ENCODE data around the gene AVEN.

The AVEN gene, protein sequence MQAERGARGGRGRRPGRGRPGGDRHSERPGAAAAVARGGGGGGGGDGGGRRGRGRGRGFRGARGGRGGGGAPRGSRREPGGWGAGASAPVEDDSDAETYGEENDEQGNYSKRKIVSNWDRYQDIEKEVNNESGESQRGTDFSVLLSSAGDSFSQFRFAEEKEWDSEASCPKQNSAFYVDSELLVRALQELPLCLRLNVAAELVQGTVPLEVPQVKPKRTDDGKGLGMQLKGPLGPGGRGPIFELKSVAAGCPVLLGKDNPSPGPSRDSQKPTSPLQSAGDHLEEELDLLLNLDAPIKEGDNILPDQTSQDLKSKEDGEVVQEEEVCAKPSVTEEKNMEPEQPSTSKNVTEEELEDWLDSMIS

DNA sequence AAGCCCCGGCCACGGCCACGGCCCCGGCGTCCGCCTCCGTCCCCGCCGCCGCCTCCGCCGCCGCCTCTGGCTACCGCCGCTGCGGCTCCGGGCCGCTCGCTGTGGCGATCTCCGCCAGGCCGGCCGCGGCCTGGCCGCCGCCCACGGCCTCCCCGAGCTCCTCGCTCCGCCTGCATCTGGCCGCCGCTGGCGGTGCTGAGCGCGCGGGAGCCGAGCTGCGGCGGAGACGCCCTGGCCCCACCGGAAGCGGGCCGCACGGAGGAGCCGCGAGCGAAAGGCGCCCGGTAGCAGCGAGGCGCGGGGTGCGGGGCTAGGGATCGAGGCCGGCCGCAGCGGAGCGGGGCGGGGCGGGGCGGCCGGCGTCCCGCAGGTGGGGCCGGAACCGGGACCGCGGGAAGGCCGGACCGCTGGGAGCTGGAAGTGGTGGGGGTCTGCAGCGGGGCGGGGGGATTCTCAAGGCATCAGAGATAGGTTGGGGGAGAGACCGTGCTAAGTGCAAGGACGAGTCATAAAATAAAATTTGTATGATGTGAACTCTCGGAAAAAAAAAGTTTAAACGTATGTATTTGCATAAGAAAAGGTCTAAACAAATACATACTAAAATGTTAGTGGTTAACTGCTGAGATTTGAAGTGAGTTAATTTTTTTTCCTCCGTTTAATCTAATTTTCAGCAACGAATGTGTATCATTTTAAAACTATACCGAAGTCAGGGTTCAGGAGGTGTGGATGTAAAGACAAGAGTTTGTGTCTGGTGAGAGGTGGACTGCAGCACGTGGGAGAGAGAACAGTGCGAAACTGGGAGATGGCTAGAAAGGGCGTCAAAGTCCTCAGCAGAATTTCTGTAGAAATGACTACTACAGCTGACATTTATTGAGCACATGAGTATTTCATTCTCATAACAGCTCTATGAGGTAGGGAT lies at the start of gene AVEN:
AVEN (minus strand) TSS at position 334 of the 919 bp plus-strand sequence; CDS start at position 176, 158 bp downstream.
- Mint-ChIP-seq H3K9me3 (no peaks in the 10 kb centered on the region), H3K4me3 (peak within 1 kb of the TSS; percentile 92), H3K4me1 (peaks cover 32% of the 10 kb centered on the region), H3K27me3 (no peaks in the 10 kb centered on the region), H3K27ac (peak within 1 kb of the TSS; percentile 93), H3K36me3 (no peaks in the 10 kb centered on the region)
- ATAC-seq, result peak; percentile 78

DNA sequence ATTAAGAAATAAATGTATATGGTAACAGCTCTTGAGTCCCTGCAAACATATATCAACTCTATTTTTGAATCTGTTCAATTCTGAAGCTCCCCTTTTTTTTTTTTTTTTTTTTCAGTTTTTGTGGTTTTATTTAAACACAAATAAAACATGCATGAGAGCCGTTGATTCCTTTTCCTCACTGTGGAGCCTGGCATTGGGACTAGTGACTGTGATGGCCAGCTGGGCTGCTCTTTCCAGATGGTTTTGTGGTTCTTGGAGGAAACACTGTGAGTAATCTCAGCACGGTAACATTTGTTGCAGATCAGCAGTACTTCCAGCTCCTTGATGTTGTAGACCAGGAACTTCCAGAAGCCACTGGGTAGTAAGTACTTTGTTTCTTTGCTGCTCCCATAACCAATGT lies 46.7 kb upstream of the AVEN start:
- peaks cover 36% of the 10 kb centered on the region for H3K36me3 Mint-ChIP-seq
- peaks cover 5% of the 10 kb centered on the region for H3K4me1 Mint-ChIP-seq
- no peak for ATAC-seq
- H3K27me3 Mint-ChIP-seq, result no peaks in the 10 kb centered on the region
- no peaks in the 10 kb centered on the region for H3K9me3 Mint-ChIP-seq
- no peak overlapping the region for H3K4me3 Mint-ChIP-seq
- H3K27ac Mint-ChIP-seq, result no peak overlapping the region

DNA sequence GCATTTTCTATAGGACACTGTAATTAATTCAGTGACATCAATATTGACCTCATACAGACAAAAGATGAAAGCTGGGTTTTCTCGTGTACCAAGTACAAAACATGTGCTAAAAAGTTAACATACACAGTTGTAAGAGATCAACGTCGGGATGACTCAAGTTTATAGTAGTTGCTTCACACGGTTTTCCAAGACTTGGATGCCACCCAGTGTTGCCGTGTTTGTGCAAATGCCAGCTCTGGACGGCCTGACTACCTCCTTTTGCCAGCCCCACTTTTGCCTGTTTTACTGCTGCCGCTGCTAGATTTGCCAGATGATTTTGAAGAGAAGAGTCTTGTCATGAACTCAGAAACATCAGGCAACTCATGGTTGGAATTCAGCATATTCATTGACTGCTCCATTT lies 45.1 kb upstream of the AVEN start:
- Mint-ChIP-seq H3K9me3 (no peaks in the 10 kb centered on the region), H3K27me3 (no peaks in the 10 kb centered on the region), H3K27ac (no peak overlapping the region), H3K36me3 (peaks cover 26% of the 10 kb centered on the region), H3K4me1 (no peaks in the 10 kb centered on the region), H3K4me3 (no peak overlapping the region)
- no peak for ATAC-seq

DNA sequence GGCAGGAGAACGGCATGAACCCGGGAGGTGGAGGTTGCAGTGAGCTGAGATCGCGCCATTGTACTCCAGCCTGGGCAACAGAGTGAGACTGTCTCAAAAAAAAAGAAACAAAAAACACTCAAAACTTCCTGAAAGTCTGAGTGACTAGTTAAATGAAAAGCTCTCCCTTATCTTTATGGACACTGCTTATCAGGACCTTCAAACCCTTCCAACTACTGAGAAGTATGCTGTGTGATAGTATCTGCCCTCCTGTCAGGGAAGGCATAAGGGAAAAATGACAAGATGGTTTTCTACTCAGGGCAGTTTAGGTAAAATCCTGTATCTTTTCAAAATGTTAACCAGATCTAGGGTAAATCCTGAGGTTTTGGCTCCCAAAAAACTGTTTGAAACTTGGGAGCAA lies 40.9 kb upstream of the AVEN start:
- Mint-ChIP-seq H3K36me3 (peaks cover 21% of the 10 kb centered on the region), H3K9me3 (no peaks in the 10 kb centered on the region), H3K4me1 (no peaks in the 10 kb centered on the region)

DNA sequence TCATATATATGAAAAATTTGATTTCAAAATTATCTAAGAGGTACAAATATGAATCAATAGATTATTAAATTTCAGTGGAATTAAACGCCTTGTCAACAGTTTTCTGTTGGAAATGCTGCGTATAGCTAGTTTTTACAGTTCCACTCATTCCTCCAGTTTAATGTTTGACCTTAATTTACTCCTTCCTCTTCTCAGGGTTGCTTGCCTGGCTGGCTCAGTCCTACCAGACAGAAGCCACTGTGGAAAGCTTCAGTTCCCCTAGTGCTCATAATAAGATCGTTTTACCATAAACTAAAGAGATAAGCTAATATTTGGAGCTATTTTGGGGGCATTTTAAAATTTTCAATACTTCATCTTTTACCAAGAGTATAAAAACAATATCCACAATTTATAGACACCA lies 39.9 kb upstream of the AVEN start:
- no peaks in the 10 kb centered on the region for H3K4me1 Mint-ChIP-seq
- H3K9me3 Mint-ChIP-seq, result peaks cover 4% of the 10 kb centered on the region
- H3K27me3 Mint-ChIP-seq, result no peaks in the 10 kb centered on the region
- H3K36me3 Mint-ChIP-seq, result peaks cover 21% of the 10 kb centered on the region
- no peak overlapping the region for H3K4me3 Mint-ChIP-seq
- H3K27ac Mint-ChIP-seq, result no peak overlapping the region
- ATAC-seq, result no peak

More for the DNA sequence above, 40.9 kb upstream of the AVEN start:
- no peaks in the 10 kb centered on the region for H3K27me3 Mint-ChIP-seq
- H3K4me3 Mint-ChIP-seq, result no peak overlapping the region
- no peak for ATAC-seq
- H3K27ac Mint-ChIP-seq, result no peak overlapping the region

DNA sequence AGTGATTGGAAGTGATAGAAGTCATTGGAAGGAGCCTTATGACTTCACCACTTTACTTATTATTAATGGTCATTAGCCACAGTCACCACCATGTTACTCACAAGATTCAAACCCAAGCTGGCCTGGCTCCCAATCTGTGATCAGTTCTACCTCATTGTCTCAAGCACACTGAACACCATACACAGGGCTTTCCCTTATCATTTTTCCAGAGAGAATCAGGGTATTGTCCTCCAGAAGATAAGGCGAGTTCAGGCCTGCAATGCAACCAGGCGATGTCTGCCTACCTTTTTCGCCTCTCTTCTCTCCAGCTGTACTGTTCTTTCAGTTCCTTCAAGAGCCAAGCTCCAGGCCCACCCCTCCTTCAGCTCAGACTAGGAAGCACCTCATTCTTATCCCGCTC lies 37.8 kb upstream of the AVEN start:
- H3K4me3 Mint-ChIP-seq, result no peak overlapping the region
- ATAC-seq, result no peak
- H3K27ac Mint-ChIP-seq, result no peak overlapping the region
- no peaks in the 10 kb centered on the region for H3K27me3 Mint-ChIP-seq
- peaks cover 13% of the 10 kb centered on the region for H3K36me3 Mint-ChIP-seq
- no peaks in the 10 kb centered on the region for H3K4me1 Mint-ChIP-seq
- peaks cover 4% of the 10 kb centered on the region for H3K9me3 Mint-ChIP-seq

DNA sequence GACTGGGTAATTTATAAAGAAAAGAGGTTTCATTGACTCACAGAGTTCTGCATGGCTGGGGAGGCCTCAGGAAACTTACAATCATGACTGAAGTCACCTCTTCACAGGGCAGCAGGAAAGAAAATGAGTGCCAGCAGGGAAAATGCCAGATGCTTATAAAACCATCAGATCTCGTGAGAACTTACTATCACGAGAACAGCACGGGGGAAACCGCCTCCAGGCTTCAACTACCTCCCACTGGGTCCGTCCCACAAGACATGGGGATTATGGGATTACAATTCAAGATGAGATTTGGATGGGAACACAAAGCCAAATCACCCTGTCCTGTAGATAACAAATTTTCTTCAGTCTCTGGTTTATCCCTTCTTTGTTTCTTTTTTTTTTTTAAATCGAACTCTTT lies 31.0 kb upstream of the AVEN start:
- no peak overlapping the region for H3K4me3 Mint-ChIP-seq
- H3K36me3 Mint-ChIP-seq, result peaks cover 6% of the 10 kb centered on the region
- H3K9me3 Mint-ChIP-seq, result peaks cover 4% of the 10 kb centered on the region
- ATAC-seq, result no peak
- no peaks in the 10 kb centered on the region for H3K27me3 Mint-ChIP-seq
- no peaks in the 10 kb centered on the region for H3K4me1 Mint-ChIP-seq
- H3K27ac Mint-ChIP-seq, result no peak overlapping the region

DNA sequence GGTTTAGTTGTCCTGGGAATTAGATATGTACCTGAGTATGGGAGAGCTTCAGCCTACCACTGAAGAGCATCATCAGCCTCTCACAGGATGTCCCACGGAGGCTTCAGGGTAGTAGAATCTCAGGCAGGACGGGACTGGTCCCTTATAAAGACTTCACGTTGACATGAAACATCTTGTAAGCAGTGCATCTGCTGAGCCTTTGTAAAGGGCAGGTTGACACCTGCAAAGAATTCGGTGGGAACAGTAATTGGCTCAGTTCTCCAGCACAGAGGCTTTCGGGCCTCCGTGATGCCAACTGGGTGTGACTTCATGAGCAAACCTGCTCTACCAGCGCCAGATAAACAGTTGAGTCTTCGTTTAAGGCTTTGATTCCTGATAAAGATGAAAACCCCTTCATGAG lies 26.9 kb upstream of the AVEN start:
- Mint-ChIP-seq H3K27ac (no peak overlapping the region), H3K9me3 (no peaks in the 10 kb centered on the region)

DNA sequence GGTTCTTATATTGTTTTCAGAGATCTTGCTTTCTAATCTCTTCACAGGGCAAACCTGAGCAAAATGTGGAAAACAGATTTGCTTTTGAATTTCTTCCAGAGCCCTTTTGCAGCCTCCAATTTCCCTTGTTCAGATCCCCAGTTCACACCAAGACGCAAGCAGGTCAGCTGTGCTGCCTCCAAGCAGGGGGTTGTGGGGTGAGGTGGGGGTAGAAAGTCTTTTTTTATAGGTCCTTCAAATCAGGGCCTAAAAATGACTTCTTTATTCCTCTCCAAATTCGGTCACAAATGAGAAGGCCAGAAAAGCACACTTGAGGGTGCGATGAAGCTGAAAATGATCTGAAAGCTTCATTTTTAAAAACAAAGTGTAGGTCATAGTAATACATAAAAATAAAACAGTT lies 26.3 kb upstream of the AVEN start:
- no peak for ATAC-seq
- Mint-ChIP-seq H3K4me3 (no peak overlapping the region), H3K4me1 (peaks cover 6% of the 10 kb centered on the region), H3K27me3 (no peaks in the 10 kb centered on the region), H3K9me3 (no peaks in the 10 kb centered on the region), H3K36me3 (no peaks in the 10 kb centered on the region), H3K27ac (no peak overlapping the region)

More for the DNA sequence above, 26.9 kb upstream of the AVEN start:
- Mint-ChIP-seq H3K36me3 (no peaks in the 10 kb centered on the region), H3K27me3 (no peaks in the 10 kb centered on the region), H3K4me1 (peaks cover 6% of the 10 kb centered on the region), H3K4me3 (no peak overlapping the region)
- no peak for ATAC-seq

DNA sequence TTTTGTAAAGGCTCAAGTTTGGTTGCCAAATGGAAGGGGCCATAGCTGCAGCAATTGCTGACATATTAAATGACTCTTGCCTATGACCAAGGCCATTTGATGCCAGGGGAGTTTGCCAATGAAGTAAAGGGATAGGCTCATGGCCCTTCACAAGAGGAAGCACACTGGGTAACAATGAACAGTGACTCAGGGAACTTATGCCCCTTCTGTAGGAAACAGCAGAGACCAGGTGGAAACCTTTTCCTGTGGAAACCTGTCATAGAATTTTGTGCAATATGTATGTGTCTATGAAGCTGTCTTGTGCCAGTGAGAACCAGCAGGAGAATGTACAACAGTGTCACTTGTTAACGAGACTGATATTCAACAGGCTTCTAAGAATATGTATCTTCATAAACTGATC lies 25.4 kb upstream of the AVEN start:
- Mint-ChIP-seq H3K9me3 (no peaks in the 10 kb centered on the region), H3K27me3 (no peaks in the 10 kb centered on the region), H3K27ac (no peak overlapping the region), H3K36me3 (no peaks in the 10 kb centered on the region), H3K4me3 (no peak overlapping the region), H3K4me1 (peaks cover 6% of the 10 kb centered on the region)
- no peak for ATAC-seq

DNA sequence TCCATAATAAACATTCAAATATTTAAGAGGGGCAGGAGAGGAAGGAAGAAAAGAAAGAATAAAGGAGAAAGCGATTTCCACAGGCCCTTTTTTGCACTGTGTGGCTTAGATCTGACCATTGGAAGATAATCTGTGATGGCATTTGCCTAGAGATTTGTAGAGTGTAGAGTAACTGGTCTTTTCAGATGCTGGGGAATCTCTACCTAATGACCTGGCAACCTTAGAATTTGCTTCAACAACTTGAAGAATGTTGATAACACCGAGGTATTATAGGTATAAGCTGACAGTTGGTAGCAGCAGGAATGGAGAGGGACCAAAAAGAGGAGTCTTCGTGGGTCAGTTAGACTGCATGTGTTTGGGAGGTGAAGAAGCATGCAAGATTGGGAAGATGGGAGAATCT lies 20.9 kb upstream of the AVEN start:
- H3K4me3 Mint-ChIP-seq, result no peak overlapping the region
- H3K27me3 Mint-ChIP-seq, result no peaks in the 10 kb centered on the region
- H3K9me3 Mint-ChIP-seq, result no peaks in the 10 kb centered on the region
- H3K36me3 Mint-ChIP-seq, result no peaks in the 10 kb centered on the region
- H3K4me1 Mint-ChIP-seq, result peaks cover 6% of the 10 kb centered on the region
- ATAC-seq, result no peak
- H3K27ac Mint-ChIP-seq, result no peak overlapping the region

DNA sequence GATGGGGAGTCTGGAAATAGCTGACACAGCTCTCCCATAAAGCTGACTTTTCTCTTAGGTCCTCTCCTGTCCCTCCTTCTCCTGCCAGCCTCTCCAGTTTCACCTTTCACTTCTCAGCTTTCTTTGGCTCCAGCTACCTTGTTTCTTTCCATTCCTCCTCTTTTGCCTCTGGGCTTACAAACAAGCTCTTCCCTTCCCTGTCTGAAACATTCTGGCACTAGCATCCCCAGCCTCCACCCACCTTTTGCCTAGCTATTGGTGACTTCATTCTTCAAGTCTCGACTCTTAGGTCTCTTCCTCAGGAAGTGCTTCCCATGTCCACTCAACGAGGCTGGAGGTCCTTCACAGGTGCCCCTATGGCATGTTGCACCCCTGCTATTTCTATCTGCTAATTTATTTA lies 20.5 kb upstream of the AVEN start:
- Mint-ChIP-seq H3K27me3 (no peaks in the 10 kb centered on the region), H3K27ac (no peak overlapping the region), H3K9me3 (no peaks in the 10 kb centered on the region), H3K4me1 (peaks cover 6% of the 10 kb centered on the region), H3K4me3 (no peak overlapping the region), H3K36me3 (no peaks in the 10 kb centered on the region)
- ATAC-seq, result no peak

DNA sequence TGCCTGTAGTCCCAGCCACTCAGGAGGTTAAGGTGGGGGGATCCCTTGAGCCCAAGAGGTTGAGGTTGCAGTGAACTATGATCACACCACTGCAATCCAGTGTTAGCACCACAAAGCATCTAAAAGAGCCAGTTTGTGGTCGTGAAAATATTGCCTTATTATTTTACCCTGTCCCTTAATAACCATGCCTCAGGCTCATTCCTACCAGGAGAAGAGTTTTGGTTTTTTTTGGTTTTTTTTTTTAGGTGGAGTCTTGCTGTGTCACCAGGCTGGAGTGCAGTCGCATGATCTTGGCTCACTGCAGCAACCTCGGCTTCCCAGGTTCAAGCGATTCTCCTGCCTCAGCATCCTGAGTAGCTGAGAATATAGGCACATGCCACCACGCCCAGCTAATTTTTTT lies 17.9 kb upstream of the AVEN start:
- ATAC-seq, result no peak
- Mint-ChIP-seq H3K9me3 (no peaks in the 10 kb centered on the region), H3K36me3 (peaks cover 1% of the 10 kb centered on the region), H3K27ac (no peak overlapping the region), H3K4me3 (no peak overlapping the region), H3K4me1 (peaks cover 3% of the 10 kb centered on the region), H3K27me3 (no peaks in the 10 kb centered on the region)

DNA sequence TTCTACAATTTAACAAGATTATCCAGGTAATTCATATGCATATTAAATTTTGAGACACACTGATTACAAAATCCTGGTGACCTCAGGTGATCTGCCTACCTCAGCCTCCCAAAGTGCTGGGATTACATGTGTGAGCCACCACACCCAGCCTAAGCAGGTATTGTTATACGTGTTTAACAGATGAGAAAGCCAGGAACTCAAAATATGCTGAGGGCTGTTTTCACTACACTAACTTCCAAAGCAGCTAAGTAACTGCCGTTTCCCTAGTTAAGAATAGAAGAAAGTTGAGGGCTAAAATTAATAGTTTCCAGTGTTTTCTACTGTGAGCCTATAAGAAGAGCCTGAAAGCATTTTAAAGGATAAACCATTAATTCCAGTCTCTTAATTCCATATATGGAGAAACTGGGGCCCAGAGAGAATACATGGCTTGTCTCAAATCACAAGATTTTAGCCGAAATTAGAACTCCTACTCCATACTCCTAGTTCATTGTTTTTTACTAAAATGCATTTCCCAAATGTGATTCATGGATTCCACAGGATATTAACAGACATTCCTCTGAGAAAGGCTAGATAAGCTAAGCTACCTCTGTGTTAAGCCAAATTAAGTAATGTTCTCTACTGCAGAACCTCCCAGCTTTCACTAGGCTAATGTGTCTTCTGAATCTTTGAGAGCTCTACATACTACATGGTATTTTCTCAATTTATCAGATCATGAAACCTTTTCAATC lies 17.0 kb upstream of the AVEN start:
- ATAC-seq, result no peak
- no peaks in the 10 kb centered on the region for H3K27me3 Mint-ChIP-seq
- no peaks in the 10 kb centered on the region for H3K4me1 Mint-ChIP-seq
- no peak overlapping the region for H3K4me3 Mint-ChIP-seq
- peaks cover 10% of the 10 kb centered on the region for H3K36me3 Mint-ChIP-seq
- H3K27ac Mint-ChIP-seq, result no peak overlapping the region
- peaks cover 8% of the 10 kb centered on the region for H3K9me3 Mint-ChIP-seq

DNA sequence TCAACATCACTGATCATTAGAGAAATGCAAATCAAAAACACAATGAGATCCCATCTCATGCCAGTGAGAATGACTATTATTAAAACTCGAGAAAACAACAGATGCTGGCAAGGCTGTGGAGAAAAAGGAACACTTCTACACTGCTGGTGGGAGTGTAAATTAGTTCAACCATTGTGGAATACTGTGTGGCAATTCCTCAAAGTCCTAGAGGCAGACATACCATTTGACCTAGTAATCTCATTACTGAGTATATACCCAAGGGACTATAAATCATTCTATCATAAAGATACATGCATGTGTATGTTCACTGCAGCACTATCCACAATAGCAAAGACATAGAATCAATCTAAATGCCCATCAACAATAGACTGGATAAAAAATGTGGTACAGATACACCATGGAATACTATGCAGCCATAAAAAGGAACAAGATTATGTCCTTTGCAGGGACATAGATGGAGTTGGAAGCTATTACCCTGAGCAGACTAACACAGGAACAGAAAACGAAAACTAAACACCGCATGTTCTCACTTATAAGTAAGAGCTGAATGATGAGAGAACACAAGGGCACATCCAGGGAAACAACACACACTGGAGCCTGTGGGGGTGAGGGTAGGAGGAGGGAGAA lies 15.2 kb upstream of the AVEN start:
- Mint-ChIP-seq H3K4me3 (no peak overlapping the region), H3K9me3 (peaks cover 17% of the 10 kb centered on the region), H3K27me3 (no peaks in the 10 kb centered on the region), H3K27ac (no peak overlapping the region), H3K36me3 (peaks cover 23% of the 10 kb centered on the region), H3K4me1 (no peaks in the 10 kb centered on the region)
- no peak for ATAC-seq
